ENCODE data around the gene UCN3.
"Not testable (repeated sequence)": the region's sequence is repeated elsewhere in the genome, so short reads cannot be mapped to it uniquely, and the experiment has no call there.

The UCN3 gene

DNA sequence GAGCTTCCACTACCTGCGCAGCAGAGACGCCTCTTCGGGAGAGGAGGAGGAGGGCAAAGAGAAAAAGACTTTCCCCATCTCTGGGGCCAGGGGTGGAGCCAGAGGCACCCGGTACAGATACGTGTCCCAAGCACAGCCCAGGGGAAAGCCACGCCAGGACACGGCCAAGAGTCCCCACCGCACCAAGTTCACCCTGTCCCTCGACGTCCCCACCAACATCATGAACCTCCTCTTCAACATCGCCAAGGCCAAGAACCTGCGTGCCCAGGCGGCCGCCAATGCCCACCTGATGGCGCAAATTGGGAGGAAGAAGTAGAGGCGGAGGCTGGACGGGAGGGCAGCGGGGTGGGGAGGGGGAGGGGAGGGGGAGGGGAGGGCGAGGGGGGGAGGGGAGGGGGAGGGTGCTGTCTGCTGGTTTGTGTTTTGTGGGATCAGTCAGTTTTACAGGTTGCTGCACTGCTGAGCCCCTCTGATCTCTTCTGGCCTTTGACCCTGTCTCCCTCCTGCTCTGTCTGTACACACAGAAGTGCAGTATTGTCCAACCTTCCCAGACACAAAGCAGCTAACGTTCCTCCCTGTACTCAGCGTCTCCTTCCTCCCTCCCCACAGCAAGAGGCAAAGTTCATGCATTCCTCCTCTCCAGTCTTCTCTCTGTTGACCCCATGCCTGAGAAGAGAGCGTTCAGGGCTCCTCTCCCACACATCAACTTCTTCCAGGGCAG is 9.3 kb downstream of the UCN3 start:
- no peak for TF ChIP-seq CTCF (IDR thresholded peaks at IDR 0.05; ENCODE audit: low read length, missing control alignments)
- DNase-seq (ENCODE audit: low read depth): no peak
- H3K4me3 ChIP-seq (replicated peaks; ENCODE audit: low read depth, low read length): no peak overlapping the region

- no peak overlapping the region for H3K4me3 ChIP-seq (replicated peaks; ENCODE audit: low read depth, low read length)
- DNase-seq (ENCODE audit: low read depth): peak; percentile 16
- TF ChIP-seq CTCF (IDR thresholded peaks at IDR 0.05; ENCODE audit: low read length, missing control alignments): no peak
These were observed 11.7 kb downstream of the UCN3 start for GRCh38 chr10:5376450-5376849.

DNA sequence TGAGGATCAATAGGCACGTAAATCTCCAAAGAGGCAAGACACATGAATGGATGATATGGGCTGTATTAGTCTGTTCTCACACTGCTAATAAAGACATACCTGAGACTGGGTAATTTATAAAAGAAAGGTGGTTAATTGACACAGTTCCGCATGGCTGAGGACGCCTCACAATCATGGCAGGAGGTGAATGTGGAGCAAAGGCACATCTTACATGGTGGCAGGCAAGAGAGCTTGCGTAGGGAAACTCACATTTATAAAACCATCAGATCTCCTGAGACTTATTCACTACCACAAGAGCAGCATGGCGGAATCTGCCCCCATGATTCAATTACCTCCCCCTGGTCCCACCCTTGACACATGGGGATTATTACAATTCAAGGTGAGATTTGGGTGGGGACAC is 14.4 kb downstream of the UCN3 start:
- DNase-seq (ENCODE audit: low read depth): not testable (repeated sequence)

GRCh38 chr10:5380395-5380794 is 15.6 kb downstream of the UCN3 start:
- DNase-seq (ENCODE audit: low read depth); H3K4me3 ChIP-seq (replicated peaks; ENCODE audit: low read depth, low read length): not testable (repeated sequence)

More for the DNA sequence above, 14.4 kb downstream of the UCN3 start:
- H3K4me3 ChIP-seq (replicated peaks; ENCODE audit: low read depth, low read length): not testable (repeated sequence)

- H3K4me3 ChIP-seq (replicated peaks; ENCODE audit: low read depth, low read length): no peak overlapping the region
- DNase-seq (ENCODE audit: low read depth): no peak
- no peak for TF ChIP-seq CTCF (IDR thresholded peaks at IDR 0.05; ENCODE audit: low read length, missing control alignments)
These were observed 16.4 kb downstream of the UCN3 start for GRCh38 chr10:5381187-5381586.

DNA sequence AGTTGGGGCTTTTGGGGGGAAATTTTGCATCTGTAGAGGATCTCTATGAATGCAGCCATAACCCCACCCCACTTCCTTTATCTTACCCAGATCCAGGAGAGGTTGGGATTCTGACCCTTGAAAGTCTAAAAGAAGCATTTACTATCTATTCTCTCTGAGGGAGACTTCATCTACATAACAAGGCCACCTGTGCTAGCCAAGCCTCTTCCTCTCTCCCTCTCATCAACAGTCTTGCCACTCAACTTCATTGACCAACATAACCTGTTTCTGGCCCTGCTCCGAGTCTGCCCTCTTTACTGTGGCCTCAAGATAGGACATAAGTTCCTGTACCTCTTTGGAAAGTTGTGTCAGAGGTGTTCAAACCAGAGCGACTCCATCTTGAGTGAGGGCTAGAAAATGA is 20.5 kb downstream of the UCN3 start:
- H3K4me3 ChIP-seq (replicated peaks; ENCODE audit: low read depth, low read length): no peak overlapping the region
- DNase-seq (ENCODE audit: low read depth): no peak
- TF ChIP-seq CTCF (IDR thresholded peaks at IDR 0.05; ENCODE audit: low read length, missing control alignments): no peak

GRCh38 chr10:5387169-5387568 is 22.4 kb downstream of the UCN3 start:
- DNase-seq (ENCODE audit: low read depth): no peak
- TF ChIP-seq CTCF (IDR thresholded peaks at IDR 0.05; ENCODE audit: low read length, missing control alignments): no peak
- H3K4me3 ChIP-seq (replicated peaks; ENCODE audit: low read depth, low read length): no peak overlapping the region

GRCh38 chr10:5390607-5391205 is 25.9 kb downstream of the UCN3 start:
- no peak for DNase-seq (ENCODE audit: low read depth)
- no peak for TF ChIP-seq CTCF (IDR thresholded peaks at IDR 0.05; ENCODE audit: low read length, missing control alignments)

More at GRCh38 chr10:5390607-5391205, 25.9 kb downstream of the UCN3 start:
- H3K4me3 ChIP-seq (replicated peaks; ENCODE audit: low read depth, low read length): no peak overlapping the region
